Tibial nerve (tissue), 4 donors: ENCODE results near the gene COBL.

Source experiments
- CTCF ChIP-seq, 5 experiments: fragments of 200-600 bp in 3 of 5; fragments of 450-650 bp in 2 of 5; sonication (generic) in 3 of 5; IDR thresholded peaks; one replicate each; pipeline ENCODE4 v1.5.1; 2016 to 2019; ENCODE audit warnings: antibody characterized with exemption in 5 of 5, mild to moderate bottlenecking in 3 of 5, moderate library complexity in 2 of 5
- EP300 ChIP-seq, 2 donors: sonication (generic); formaldehyde crosslinking; IDR thresholded peaks; one replicate each; pipeline ENCODE4 v1.6.1; 2017; ENCODE audit warnings: antibody characterized with exemption in 2 of 2, mild to moderate bottlenecking in 1 of 2

GRCh38 chr7:51071427-51071826 lies 245.2 kb downstream of the COBL start:
- TF ChIP-seq EP300 (IDR thresholded peaks at IDR 0.05) (no peak), CTCF (IDR thresholded peaks at IDR 0.05) (no peak)
